ENCODE results near the gene ARFRP1. TPM values are rescaled to one million over a fixed set of nuclear protein-coding genes. Genes with fewer than 3 reads are reported as not detected.

The ARFRP1 gene
- total RNA-seq, 4 donors from 2014 or later = 46.2 to 75.4 (median 56.2) TPM

GRCh38 chr20:63697868-63698545, 9.8 kb downstream of the ARFRP1 start:
- DNase-seq = peak; percentile 7
- Histone ChIP-seq H3K4me1 (peaks cover 19 to 35% (median 30%) of the 10 kb centered on the region in 4 donors), H3K9me3 (no peaks in the 10 kb centered on the region), H3K4me3 (no peak overlapping the region), H3K27me3 (no peaks in the 10 kb centered on the region), H3K27ac (peak overlapping the region in 3 of 4 donors; percentile 19 to 41 (median 22)), H3K36me3 (no peaks in the 10 kb centered on the region)
- intact Hi-C loops (cut with DNase I; ENCODE audit: low total_unique reads) (no loop called here), in situ Hi-C loops (cut with MboI; ENCODE audit: low pct_ligation_motif_present in 1 of 4, low pct_unique_long_range_greater_than_20kb in 1 of 4, low sequenced_read_pairs in 3 of 4) (no loop called here)
- no peak for TF ChIP-seq POLR2A (IDR thresholded peaks at IDR 0.05)
- no peak for TF ChIP-seq POLR2AphosphoS5 (IDR thresholded peaks at IDR 0.05)
- TF ChIP-seq EP300 (IDR thresholded peaks at IDR 0.05; ENCODE audit: low read depth) = no peak
- no peak for TF ChIP-seq CTCF (IDR thresholded peaks at IDR 0.05)
- 84% methylated on average over 40 of the region's 40 CpGs; no CpG with 5 or more reads in 1 of the 2 donors for WGBS, 2 donors (ENCODE audit: low coverage in 1 of 2)

- no peaks in the 10 kb centered on the region for H3K9me3 ChIP-seq
- H3K4me1 ChIP-seq = peaks cover 19 to 39% (median 34%) of the 10 kb centered on the region in 4 donors
- intact Hi-C loops (cut with DNase I; ENCODE audit: low total_unique reads) (no loop called here), in situ Hi-C loops (cut with MboI; ENCODE audit: low pct_ligation_motif_present in 1 of 4, low pct_unique_long_range_greater_than_20kb in 1 of 4, low sequenced_read_pairs in 3 of 4) (no loop called here)
- no peaks in the 10 kb centered on the region for H3K27me3 ChIP-seq
- DNase-seq = peak; percentile 8
- 52% methylated on average over 4 of the region's 7 CpGs; no CpG with 5 or more reads in 1 of the 2 donors for WGBS, 2 donors (ENCODE audit: low coverage in 1 of 2)
- H3K27ac ChIP-seq = no peak overlapping the region
- TF ChIP-seq POLR2AphosphoS5 (IDR thresholded peaks at IDR 0.05) (no peak), EP300 (IDR thresholded peaks at IDR 0.05; ENCODE audit: low read depth) (no peak), CTCF (IDR thresholded peaks at IDR 0.05) (no peak), POLR2A (IDR thresholded peaks at IDR 0.05) (no peak)
- H3K4me3 ChIP-seq = peak overlapping the region in 2 of 4 donors; percentile 7 to 19
- H3K36me3 ChIP-seq = no peaks in the 10 kb centered on the region
Measured at GRCh38 chr20:63697357-63697867, 10.4 kb downstream of the ARFRP1 start.

- intact Hi-C loops (cut with DNase I; ENCODE audit: low total_unique reads) = no loop called here
- H3K4me3 ChIP-seq = peak within 1 kb of the TSS in 2 of 4 donors; percentile 7 to 19
- peak; percentile 11 for DNase-seq
- H3K36me3 ChIP-seq = no peaks in the 10 kb centered on the region
- H3K27me3 ChIP-seq = no peaks in the 10 kb centered on the region
- in situ Hi-C loops (cut with MboI; ENCODE audit: low pct_ligation_motif_present in 1 of 4, low pct_unique_long_range_greater_than_20kb in 1 of 4, low sequenced_read_pairs in 3 of 4) = no loop called here
- H3K4me1 ChIP-seq = peaks cover 25 to 45% (median 39%) of the 10 kb centered on the region in 4 donors
- no peaks in the 10 kb centered on the region for H3K9me3 ChIP-seq
- TF ChIP-seq POLR2AphosphoS5 (IDR thresholded peaks at IDR 0.05) = peak in 2 of 3 donors; percentile 41 to 56
- no peak for TF ChIP-seq EP300 (IDR thresholded peaks at IDR 0.05; ENCODE audit: low read depth)
- TF ChIP-seq CTCF (IDR thresholded peaks at IDR 0.05) = no peak
- TF ChIP-seq POLR2A (IDR thresholded peaks at IDR 0.05) = peak; percentile 41
- WGBS, 2 donors (ENCODE audit: low coverage in 1 of 2) = 22% methylated on average over 40 of the region's 52 CpGs; no CpG with 5 or more reads in 1 of the 2 donors
- peak within 1 kb of the TSS in 1 of 4 donors; percentile 2 for H3K27ac ChIP-seq
Measured at GRCh38 chr20:63696628-63697356, 11.0 kb downstream of the ARFRP1 start, which contains the start of gene TNFRSF6B. TSS of gene TNFRSF6B (plus strand) at chr20:63696652. CDS start at chr20:63696768, 116 bp downstream.

- Histone ChIP-seq H3K4me3 (peak overlapping the region in 1 of 4 donors; percentile 7), H3K4me1 (peaks cover 27 to 50% (median 43%) of the 10 kb centered on the region in 4 donors), H3K27ac (peak overlapping the region in 1 of 4 donors; percentile 2), H3K9me3 (no peaks in the 10 kb centered on the region), H3K27me3 (no peaks in the 10 kb centered on the region), H3K36me3 (no peaks in the 10 kb centered on the region)
- in situ Hi-C loops (cut with MboI; ENCODE audit: low pct_ligation_motif_present in 1 of 4, low pct_unique_long_range_greater_than_20kb in 1 of 4, low sequenced_read_pairs in 3 of 4) (no loop called here), intact Hi-C loops (cut with DNase I; ENCODE audit: low total_unique reads) (no loop called here)
- no peak for TF ChIP-seq EP300 (IDR thresholded peaks at IDR 0.05; ENCODE audit: low read depth)
- no peak for TF ChIP-seq POLR2A (IDR thresholded peaks at IDR 0.05)
- no peak for TF ChIP-seq POLR2AphosphoS5 (IDR thresholded peaks at IDR 0.05)
- no peak for TF ChIP-seq CTCF (IDR thresholded peaks at IDR 0.05)
- 60% methylated on average over 1 of the region's 6 CpGs; no CpG with 5 or more reads in 1 of the 2 donors for WGBS, 2 donors (ENCODE audit: low coverage in 1 of 2)
- DNase-seq = peak; percentile 60
Measured at GRCh38 chr20:63696306-63696627, 11.5 kb downstream of the ARFRP1 start.

Data from transverse colon (tissue), 4 donors.